SU-DHL-6 (cell line): ENCODE data around the gene FJX1.

Source experiments
- CTCF ChIP-seq: fragments of 200-600 bp; sonication (generic); IDR thresholded peaks from one replicate; pipeline ENCODE4 v1.5.1; 2017; ENCODE audit warnings: antibody characterized with exemption, mild to moderate bottlenecking, low read length, moderate library complexity; ENCODE audit not compliant: insufficient read depth, poor library complexity, severe bottlenecking
- EZH2phosphoT487 ChIP-seq: fragments of 200-600 bp; sonication (generic), shearing (Covaris generic); conservative IDR thresholded peaks from 2 replicates; pipeline ENCODE4 v1.6.1; 2018; ENCODE audit warnings: mild to moderate bottlenecking, antibody characterized with exemption, low read length, moderate library complexity, mixed read lengths

DNA sequence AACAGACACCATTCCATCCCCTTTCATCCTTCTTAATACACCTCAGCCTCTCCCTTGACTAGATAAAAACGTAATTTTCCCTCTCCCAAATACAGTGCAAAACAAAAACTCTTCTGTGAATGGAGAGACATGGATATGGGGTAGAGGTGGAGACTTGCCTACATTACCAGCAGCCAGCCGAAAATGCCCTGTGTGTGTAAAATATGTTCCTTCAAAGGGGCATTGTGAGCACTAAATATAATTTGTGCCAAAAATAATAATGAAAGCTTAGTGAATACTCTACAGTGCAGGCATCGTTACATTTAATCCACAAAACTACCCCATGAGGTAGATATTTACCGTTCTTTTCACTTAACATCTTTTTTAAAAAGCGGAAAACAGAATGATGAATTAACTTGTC lies 43.3 kb downstream of the FJX1 start:
- TF ChIP-seq CTCF, result no peak
- no peak for TF ChIP-seq EZH2phosphoT487
